Colon (tissue), 2 donors: Measurements from ENCODE around the gene WTIP.
"Not testable (repeated sequence)": the region's sequence is repeated elsewhere in the genome, so short reads cannot be mapped to it uniquely, and the experiment has no call there.

Experiments
- FAIRE-seq: peaks from 2 replicates; lab custom pipeline; 2012; peaks lifted over from hg19 to GRCh38; lab: Jason Lieb, UNC
- donor health status: control.
- donor health status: control.

Gene WTIP

DNA sequence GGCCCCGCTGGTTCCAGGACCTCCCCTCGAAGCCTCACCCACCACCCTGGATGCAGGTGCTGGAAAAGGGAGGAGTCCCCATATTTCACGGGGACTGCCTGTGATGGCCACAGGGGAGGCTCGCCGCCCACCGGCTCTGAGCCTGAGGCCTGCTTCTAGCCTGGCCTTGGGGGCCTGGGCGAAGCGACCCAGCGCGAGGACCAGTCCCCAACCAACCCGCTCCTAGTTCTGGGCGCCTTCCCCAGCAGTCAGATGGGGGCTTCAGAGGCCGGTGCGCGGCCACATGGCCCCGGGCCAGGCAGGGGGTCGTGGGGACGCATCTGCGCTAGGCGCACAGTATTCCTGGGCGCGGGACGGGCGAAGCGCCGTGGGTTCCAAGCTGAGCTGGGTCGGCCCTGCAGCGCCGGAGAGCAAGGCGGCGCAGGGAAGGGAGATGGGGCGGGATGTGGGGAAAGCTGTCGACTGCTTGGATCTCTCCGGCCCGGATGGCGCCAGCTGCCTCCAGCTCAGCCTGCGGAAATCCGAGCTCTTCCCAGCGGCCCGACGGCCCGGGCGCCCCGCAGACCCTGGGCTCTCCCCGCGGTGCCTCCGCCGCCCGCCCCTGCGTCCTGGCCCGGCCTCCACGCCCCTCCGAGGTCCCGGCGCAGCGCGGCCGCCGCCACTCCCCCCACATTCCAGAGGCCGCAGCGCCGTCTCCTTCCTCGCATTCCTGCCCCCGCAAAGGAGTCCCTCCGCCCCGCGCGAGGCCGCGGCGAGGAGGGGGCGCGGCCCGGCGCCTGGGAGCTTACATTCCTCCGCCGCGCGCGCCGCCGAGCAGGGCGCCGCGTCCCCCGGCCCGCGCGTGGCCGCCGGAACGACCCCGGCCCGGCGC is at the start of gene WTIP:
Gene WTIP, plus strand, starts transcription at position 788 of the 871 bp plus-strand sequence. CDS start 217 bp downstream, outside the sequence.
- no peak for FAIRE-seq

DNA sequence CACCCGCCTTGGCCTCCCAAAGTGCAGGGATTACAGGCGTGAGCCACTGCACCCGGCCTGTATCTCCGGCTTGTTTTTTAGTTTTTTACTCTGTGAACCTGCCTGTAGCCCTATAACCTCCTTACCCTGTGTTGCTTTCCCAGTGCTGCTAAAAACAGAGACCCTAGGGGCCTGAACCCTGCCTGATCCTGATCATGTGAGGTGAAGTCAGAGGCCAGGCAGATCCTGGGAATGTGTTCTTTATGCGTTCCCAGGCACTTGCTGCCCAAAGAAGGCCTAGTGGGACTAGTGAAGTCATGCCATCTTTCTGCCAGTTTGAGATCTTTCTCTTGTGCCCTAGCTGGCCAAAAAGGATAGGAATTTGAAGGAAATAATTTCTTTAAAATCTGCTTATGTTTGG is 48.8 kb upstream of the WTIP start:
- FAIRE-seq: no peak

DNA sequence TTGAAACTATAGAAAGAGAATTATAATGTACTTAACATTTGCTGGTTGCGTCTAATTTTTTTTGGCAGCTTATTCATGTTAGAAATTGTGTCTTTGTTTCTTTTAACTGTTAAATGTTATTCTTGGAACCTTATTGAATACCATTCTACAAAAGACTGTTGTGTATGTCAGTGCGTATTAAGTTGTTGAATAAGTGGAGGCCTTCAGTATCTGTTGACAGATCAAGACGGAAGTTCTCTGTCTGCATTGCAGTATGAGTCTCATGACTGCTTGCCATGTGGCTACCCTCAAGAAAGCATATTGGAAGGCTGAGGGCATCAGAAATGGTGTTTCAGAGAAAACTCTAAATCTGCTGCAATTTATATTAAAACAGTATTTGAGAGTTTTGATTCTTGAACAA is 44.8 kb upstream of the WTIP start:
- FAIRE-seq: no peak

DNA sequence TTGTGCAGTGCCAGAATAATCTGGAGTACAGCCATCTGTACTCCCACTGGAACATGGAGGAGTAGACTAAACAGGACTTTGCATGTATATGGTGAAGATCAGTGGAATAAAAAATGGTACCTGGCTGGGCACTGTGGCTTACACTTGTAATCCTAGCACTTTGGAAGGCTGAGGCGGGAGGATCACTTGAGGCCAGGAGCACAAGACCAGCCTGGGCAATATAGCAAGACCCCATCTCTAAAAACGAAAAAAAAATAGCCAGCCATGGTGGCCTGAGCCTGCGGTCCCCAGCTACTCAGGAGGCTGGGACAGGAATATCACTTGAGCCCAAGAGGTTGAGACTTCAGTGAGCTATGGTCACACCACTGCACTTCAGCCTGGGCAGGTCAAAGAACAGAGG is 33.4 kb upstream of the WTIP start:
- no peak for FAIRE-seq

DNA sequence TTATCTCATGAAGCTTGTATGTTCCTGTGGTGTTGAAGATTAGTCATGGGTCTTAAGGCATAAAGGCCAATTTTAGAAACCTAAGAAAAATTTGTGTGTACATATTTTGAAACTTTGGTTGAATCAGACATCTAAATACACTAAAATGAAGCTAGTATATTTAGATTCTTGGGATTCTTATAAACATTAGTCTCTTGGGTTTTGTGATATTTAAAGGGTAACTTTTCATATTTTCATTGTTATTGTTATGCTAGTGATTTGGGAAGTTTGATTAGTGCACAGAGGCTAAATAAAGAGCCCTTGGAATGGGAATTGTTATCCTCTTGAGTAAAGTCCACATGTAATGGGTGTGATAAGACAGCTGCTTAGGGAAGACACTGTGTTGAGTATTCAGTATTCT is 28.8 kb upstream of the WTIP start:
- no peak for FAIRE-seq

DNA sequence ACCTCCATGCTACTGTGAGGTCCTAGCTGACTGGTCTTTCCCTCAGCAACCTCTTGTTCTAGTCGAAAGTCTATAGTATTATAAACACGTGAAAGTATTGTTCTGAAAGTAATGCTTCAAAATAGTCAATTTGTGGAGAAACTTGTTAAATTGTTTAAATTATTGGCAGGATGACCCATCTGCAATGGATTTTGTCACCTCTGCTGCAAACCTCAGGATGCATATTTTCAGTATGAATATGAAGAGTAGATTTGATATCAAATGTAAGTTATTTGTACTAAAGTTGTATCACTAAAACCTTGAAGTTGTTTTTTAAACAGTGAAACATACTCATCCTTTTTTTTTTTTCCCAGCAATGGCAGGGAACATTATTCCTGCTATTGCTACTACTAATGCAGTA is 27.5 kb upstream of the WTIP start:
- FAIRE-seq: no peak

DNA sequence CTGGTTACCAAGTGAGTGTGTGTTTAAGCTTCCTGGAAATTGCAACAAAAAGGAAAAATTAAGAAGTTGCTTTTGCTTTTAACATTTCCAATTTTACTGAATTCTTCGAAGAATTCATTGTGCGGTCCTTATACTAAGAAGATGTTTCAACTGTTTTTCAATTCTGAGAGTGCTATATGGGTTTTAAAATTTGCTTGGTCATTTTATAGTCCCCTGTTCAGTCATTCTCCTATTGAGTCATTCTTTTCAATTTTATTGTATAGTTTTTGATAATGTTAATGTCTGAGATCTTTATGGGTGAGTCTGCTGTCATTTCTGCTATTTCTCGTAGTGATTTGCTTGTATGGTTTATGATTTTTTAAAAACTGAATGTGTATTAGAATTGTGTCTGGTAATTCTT is 26.9 kb upstream of the WTIP start:
- no peak for FAIRE-seq

DNA sequence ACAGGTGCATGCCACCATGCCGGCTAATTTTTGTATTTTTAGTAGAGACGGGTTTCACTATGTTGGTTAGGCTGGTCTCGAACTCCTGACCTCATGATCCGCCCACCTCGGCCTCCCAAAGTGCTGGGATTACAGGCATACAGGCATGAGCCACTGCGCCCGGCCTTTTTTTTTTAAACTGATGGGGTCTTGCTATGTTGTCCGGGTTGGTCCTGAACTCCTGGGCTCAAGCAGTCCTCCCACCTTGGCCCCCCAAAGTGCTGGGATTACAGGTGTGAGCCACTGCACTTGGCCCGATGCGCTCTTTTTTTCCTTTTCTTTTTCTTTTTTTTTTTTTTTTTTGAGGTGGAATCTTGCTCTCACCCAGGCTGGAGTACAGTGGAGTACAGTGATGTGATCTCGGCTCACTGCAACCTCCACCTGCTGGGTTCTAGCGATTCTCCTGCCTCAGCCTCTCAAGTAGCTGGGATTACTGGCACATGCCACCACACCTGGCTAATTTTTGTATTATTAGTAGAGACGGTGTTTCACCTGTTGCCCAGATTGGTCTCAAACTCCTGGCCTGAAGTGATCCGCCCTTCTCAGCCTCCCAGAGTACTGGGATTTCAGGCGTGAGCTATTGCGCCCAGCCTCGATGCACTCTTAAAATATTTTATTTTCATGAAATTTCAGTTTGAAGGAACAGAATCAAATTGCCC is 25.6 kb upstream of the WTIP start:
- FAIRE-seq: not testable (repeated sequence)

DNA sequence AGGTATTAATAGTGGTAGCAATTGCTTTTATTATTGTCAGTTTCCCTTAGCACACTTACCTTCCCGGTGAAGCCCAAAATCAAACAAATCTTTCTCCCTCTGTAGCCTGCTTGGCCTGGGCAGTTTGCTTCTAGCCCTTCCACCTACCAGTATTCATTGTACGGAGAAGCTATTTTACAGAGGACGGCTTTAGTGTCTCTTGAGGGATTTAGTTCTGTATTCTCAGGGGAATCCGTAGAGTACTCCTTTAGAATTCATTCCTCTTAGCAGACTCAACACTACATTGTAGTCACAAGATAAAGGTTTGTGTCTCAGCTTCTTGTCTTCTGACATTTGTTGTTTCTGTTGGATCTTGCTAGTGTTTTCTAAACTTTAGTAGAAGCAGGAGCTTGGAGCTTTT is 24.1 kb upstream of the WTIP start:
- FAIRE-seq: no peak

DNA sequence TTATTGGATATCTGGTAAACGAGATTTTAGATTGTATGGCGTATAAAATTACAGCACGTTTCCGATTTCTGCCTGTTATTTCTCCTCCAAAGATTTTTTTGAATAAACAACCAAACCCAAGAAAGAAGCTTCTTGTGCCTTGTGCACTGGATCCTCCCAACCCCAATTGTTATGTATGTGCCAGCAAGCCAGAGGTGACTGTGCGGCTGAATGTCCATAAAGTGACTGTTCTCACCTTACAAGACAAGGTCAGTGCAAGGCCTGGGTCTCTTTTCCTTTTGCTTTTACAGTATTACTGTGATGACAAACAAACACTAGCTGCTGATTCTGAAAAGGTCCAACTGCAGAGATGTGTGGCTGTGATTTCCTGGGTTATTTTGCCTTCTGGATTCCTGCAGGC is 22.9 kb upstream of the WTIP start:
- no peak for FAIRE-seq

DNA sequence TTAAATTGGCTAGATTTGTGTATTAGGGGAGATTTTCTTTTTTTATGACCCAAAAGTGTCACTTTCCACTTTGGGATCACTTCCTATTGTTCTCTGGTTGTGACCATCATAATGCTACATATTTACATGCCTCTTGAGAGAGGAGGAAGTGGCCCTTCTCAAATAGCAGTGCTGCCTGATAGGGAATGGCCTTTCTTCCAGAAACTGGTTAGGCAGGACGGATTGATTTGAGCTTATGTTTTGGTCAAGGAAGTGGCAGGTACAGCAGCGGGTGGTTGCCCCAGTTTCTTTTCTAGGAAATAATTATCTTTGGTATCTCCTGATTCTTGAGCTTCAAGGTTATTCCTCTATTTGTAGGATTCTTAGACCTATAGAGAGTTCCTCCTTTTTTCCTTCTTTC is 21.9 kb upstream of the WTIP start:
- no peak for FAIRE-seq

DNA sequence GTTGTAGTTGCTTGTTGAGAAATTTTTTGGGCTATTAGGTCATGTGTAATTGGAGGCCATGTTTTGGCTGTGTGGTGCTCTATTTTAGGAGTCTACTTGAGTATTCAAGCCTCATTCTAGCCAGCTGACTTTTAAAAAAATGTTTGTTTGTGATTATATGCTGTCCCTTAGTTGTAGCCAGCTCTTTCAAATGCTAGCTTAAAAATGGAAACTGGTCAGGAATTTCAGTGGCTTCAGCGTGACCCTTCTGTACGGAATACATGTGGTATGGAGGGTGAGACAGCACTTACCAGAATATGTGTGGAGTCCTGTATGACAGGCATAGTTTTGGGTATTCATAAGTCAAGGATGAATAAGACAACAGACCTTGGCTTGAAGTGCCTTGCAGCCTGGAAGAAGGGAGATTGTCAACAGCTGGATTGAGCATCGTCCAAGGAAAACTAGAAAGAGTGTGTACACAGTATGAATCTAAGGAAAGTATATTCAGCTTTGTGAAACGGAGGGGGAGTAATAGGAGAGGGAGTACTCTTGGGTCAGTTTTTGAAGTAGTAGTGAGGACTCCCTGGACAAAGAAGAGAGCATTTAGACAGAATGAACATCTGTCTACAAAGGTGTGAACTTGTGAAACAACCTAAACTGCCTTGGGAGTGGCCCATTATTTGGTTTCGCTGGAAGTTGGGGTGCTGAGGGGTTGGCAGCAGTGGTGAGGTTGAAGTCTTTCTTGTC is 20.0 kb upstream of the WTIP start:
- FAIRE-seq: no peak

DNA sequence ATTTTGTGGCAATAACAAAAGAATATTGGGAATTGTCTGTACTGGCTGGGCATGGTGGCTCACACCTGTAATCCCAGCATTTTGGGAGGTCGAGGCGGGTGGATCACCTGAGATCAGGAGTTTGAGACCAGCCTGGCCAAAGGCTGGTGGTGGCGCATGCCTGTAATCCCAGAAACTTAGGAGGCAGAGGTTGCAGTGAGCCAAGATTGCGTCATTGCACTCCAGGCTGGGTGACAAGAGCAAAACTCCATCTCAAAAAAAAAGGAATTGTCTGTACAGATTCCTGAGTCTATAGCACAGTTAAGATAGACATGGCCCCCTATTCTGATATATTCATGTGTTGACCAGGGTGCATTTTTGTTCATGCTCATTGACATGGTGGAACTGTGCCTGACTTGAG is 16.8 kb upstream of the WTIP start:
- not testable (repeated sequence) for FAIRE-seq

DNA sequence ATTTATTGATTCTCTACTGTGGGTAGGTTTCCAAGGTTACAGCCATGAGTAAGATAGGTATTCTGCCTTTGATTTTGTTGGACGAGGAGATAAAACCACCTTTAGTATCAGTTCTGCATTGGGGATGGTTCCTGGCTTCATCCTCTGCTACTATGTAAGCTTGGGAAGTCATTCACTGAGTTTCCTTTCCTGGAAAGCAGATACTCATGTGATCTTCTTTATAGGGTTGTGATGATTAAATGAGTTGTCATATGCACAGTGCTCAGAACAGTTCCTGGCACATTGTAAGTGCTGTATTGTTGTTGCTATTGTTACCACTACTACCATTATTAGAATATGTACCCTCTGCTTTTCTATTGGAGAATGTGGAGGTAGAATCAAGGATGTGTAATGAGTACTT is 13.1 kb upstream of the WTIP start:
- no peak for FAIRE-seq

DNA sequence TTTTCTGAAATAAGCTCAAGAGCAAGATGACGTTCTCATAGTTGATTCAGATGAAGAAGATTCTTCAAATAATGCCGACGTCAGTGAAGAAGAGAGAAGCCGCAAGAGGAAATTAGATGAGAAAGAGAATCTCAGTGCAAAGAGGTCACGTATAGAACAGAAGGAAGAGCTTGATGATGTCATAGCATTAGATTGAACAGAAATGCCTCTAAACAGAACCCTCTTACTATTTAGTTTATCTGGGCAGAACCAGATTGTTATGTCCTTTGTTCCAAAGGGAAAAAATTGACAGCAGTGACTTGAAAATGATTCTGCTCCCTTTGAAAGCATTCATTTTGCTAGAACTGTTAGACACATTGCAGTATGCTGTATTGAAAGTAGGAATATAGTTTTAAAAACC is 12.5 kb upstream of the WTIP start:
- FAIRE-seq: not testable (repeated sequence)

DNA sequence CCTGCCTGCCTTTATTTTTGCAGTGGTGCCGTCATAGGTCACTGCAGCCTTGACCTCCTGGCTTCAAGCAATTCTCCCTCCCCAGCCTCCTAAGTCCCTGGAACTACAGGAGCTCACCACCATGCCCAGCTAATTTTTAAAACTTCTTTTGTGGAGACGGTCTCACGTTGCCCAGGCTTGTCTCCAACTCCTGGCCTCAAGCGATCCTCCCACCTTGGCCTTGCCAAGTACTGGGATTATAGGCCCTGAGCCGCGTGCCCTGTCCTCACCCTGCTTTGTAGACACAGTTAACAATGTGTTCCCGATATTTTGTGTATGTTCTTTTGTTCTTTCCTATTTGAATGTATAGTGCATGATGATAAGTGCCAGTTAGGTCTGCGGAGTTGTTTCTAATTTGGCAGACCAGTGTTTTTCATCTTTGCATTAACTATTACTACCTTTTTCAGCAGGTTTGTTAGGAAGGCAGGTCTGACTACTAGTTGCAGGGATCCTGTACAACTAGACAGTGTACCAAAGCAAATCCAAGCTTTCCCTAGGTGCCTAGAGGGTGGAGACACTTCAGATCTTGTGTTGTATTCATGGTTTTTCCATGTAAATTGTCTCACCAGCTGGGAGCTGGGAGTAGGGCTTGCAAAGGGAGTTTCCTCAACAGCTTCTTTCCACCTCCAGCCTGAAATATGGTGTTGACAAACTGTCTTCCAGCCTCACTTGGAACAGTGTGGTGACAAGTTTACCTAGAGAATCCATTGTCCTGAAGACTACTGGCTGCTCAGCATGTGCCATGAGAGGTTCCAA is 9.5 kb upstream of the WTIP start:
- no peak for FAIRE-seq

DNA sequence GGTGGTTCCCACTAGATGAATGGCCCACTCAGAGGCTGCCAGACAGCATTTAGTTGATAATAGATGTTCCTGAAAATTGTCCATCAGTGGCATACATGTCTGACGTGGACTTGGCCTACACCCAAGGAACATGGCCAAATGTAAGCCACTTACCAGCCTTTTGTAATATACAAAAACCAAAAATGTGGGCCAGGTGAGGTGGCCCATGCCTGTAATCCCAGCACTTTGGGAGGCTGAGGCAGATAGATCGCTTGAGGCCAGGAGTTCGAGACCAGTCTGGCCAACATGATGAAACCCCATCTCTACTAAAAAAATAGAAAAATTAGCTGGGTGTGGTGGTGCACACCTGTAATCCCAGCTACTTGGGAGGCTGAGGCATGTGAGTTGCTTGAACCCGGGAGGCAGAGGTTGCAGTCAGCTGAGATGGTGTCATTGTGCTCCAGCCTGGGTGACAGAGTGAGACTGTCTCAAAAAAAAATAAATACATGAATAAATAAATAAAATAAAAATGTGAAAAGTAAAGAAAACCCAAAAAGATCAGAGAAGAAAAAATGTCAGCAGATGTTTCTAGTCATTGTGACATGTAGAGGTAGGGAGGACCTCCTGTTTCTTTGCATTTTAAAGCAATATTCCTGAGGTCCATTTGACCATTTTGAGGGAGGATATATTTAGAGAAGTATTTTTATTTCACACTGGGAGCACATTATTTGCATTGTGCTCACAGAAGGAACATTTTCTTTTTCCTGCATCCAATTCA is 7.1 kb upstream of the WTIP start:
- FAIRE-seq: no peak

DNA sequence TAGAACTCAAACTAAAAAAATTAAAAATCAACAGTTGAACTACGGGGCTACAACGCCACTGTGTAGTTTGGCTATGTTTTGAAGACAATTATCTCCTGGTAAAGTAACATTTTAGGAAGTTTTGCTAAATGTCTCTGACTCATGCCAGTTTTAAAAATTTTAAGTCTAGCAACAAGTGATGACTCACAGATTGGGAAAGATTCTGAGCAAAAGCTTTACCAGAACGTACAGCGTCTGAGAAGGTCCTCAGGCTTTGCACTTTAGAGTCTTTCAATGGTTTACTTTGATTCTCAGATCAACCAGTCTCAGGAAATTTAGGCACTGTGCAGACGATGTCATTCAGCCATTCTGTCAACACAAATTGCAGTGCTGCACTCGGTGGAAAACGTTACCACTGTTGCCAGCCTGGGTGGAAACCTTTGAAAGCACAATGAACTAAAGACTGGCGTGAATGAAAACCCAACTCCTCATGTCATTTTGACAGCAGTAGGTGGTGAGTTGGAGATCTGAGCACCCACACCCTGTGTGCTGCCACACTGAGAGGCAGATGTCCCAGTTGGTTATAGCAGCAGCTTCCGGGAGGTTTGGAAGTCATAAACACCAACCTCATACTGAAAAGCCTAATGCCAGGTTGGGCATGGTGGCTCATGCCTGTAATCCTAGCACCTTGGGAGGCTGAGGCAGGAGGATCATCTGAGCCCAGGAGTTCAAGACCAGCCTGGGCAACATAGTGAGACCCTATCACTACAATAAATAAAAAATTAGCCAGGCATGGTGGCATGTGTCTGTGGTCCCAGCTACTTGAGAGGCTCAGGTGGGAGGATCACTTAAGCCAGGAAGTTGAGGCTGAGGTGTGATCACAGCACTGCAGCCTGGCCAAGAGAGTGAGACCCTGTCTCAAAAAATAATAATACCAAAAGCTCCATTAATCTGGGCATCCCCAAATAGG is 6.3 kb upstream of the WTIP start:
- no peak for FAIRE-seq

DNA sequence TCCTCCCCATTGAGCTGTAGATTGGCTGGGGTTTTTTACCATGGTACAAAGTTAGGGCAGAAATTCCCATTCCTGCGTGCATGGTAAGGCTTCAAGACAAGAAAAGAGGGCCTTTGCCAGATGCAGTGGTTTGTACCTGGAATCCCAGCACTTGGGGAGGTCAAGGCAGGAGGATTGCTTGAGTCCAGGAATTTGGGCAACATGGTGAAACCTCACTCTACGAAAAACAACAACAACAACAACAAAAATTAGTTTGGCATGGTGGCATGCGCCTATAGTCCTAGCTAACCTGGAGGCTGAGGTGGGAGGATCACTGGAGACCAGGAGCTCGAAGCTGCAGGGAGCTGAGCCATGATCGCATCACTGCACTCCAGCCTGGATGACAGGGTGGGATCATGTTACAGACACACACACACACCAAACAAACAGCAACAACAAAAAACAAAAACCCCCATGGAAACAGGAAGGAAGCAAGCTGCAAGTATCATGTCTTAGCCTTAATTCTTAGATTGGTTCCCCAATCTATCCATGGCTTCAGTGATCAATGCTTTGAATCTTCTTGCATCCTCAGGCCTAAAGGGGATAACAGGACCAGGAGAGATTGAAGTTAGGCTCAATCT is 5.5 kb upstream of the WTIP start:
- FAIRE-seq: no peak

DNA sequence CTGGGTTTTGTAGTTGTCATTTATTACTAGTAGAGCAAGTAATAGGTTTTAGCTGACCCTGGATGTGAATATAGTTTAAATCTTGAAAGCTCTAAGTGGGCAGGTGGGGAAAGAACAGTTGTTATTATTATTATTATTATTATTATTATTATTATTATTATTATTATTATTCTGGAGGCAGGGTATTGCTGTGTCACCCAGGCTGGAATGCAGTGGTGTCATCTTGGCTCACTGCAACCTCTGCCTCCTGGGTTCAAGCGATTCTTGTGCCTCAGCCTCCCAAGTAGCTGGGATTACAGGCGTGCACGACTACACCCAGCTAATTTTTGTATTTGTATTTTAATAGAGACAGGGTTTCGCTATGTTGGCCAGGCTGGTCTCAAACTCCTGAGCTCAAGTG is 3.1 kb upstream of the WTIP start:
- FAIRE-seq: not testable (repeated sequence)
